Neural cell (in vitro differentiated cells): Measurements from ENCODE around the gene PCAT6. TPM values are rescaled to one million over a fixed set of nuclear protein-coding genes. Genes with fewer than 3 reads are reported as not detected.
"Not testable (repeated sequence)": the region's sequence is repeated elsewhere in the genome, so short reads cannot be mapped to it uniquely, and the experiment has no call there.

ENCODE experiments used
- H2AFZ ChIP-seq: fragments of 200-600, 300-800 bp; sonication (generic), shearing (Covaris generic); 2 replicates; pipeline ENCODE4 v1.6.0; 2014; ENCODE audit warnings: low read depth, mild to moderate bottlenecking, antibody characterized with exemption, low read length, moderate library complexity
- H3F3A ChIP-seq: fragments of 200-600 bp; shearing (Covaris generic); 2 replicates; pipeline ENCODE4 v1.6.1; 2016; ENCODE audit warnings: mild to moderate bottlenecking, moderate library complexity, mixed read lengths, antibody characterized with exemption, low read length; ENCODE audit not compliant: insufficient read depth, poor library complexity, severe bottlenecking
- H3K27ac ChIP-seq: fragments of 200-600, 300-800 bp; sonication (generic), shearing (Covaris generic); 2 replicates; pipeline ENCODE4 v1.5.1; 2014; ENCODE audit warnings: mild to moderate bottlenecking, low read length, moderate library complexity
- H3K27me3 ChIP-seq: fragments of 300-800, 200-600 bp; sonication (generic), shearing (Covaris generic); 2 replicates; pipeline ENCODE4 v1.6.0; 2014; ENCODE audit warnings: mild to moderate bottlenecking, low read depth, low read length, moderate library complexity; ENCODE audit not compliant: insufficient read depth
- H3K36me3 ChIP-seq: fragments of 300-800, 200-600 bp; sonication (generic), shearing (Covaris generic); 2 replicates; pipeline ENCODE4 v1.5.1; 2014; ENCODE audit warnings: mild to moderate bottlenecking, antibody characterized with exemption, low read length, moderate library complexity; ENCODE audit not compliant: insufficient read depth
- H3K4me2 ChIP-seq: fragments of 300-800, 200-600 bp; sonication (generic), shearing (Covaris generic); 2 replicates; pipeline ENCODE4 v1.6.0; 2014; ENCODE audit warnings: mild to moderate bottlenecking, low read length
- H3K4me3 ChIP-seq: fragments of 300-800, 200-600 bp; sonication (generic), shearing (Covaris generic); 2 replicates; pipeline ENCODE4 v1.5.1; 2014; ENCODE audit warnings: mild to moderate bottlenecking, low read length, moderate library complexity
- H3K79me2 ChIP-seq: fragments of 200-600 bp; shearing (Covaris generic); replicated peaks from 2 replicates; pipeline ENCODE4 v1.6.0; 2014; ENCODE audit warnings: mild to moderate bottlenecking, low read length, moderate library complexity; ENCODE audit not compliant: insufficient read depth
- H3K9ac ChIP-seq: fragments of 300-800, 200-600 bp; sonication (generic), shearing (Covaris generic); 2 replicates; pipeline ENCODE4 v1.6.1; 2016; ENCODE audit warnings: mild to moderate bottlenecking, low read length, mixed read lengths
- H3K9me2 ChIP-seq: fragments of 200-600 bp; shearing (Covaris generic); 2 replicates; pipeline ENCODE4 v1.6.1; 2016; ENCODE audit warnings: mild to moderate bottlenecking, low read length, mixed read lengths; ENCODE audit not compliant: insufficient read depth
- H3K9me3 ChIP-seq: fragments of 200-600, 300-800 bp; sonication (generic), shearing (Covaris generic); 2 replicates; pipeline ENCODE4 v1.6.1; 2016; ENCODE audit warnings: mild to moderate bottlenecking, mixed run types, low read length, moderate library complexity, mixed read lengths
- H4K20me1 ChIP-seq: fragments of 200-600 bp; shearing (Covaris generic); 2 replicates; pipeline ENCODE4 v1.6.1; 2016; ENCODE audit warnings: mild to moderate bottlenecking, mixed run types; ENCODE audit not compliant: insufficient read depth
- EP300 ChIP-seq: fragments of 450-650 bp; conservative IDR thresholded peaks from 2 replicates; pipeline ENCODE4 v1.6.1; 2014; ENCODE audit warnings: antibody characterized with exemption, mild to moderate bottlenecking, moderate library complexity; ENCODE audit not compliant: poor library complexity, severe bottlenecking
- EZH2 ChIP-seq: fragments of 200-600, 300-800 bp; shearing (Covaris generic), sonication (generic); IDR thresholded peaks from 2 replicates; pipeline ENCODE4 v1.6.1; 2014; ENCODE audit warnings: antibody characterized with exemption, low read length, borderline replicate concordance, mild to moderate bottlenecking; ENCODE audit not compliant: insufficient read depth, poor library complexity, severe bottlenecking
- MXI1 ChIP-seq: fragments of 450-650 bp; conservative IDR thresholded peaks from 2 replicates; pipeline ENCODE4 v1.6.1; 2014; ENCODE audit warnings: antibody characterized with exemption, mild to moderate bottlenecking; ENCODE audit not compliant: poor library complexity, severe bottlenecking
- POLR2AphosphoS5 ChIP-seq: IDR thresholded peaks from 2 replicates; pipeline ENCODE4 v1.6.1; 2012
- RAD21 ChIP-seq: fragments of 450-650 bp; conservative IDR thresholded peaks from 2 replicates; pipeline ENCODE4 v1.6.1; 2014; ENCODE audit warnings: antibody characterized with exemption, mild to moderate bottlenecking, moderate library complexity
- SMC3 ChIP-seq: fragments of 450-650 bp; conservative IDR thresholded peaks from 2 replicates; pipeline ENCODE4 v1.6.1; 2014; ENCODE audit warnings: antibody characterized with exemption, mild to moderate bottlenecking, moderate library complexity; ENCODE audit not compliant: poor library complexity
- TAF1 ChIP-seq: IDR thresholded peaks from 2 replicates; pipeline ENCODE4 v1.6.1; 2012; ENCODE audit warnings: low read depth
- polyA plus RNA-seq: library from polyadenylated mRNA; depleted of rRNA; stranded (reverse); fragments of >200 nt; gene quantifications from 2 replicates; pipeline ENCODE4 v1.2.3, GENCODE V29; 2014
- TF ChIP-seq, protein P1 (sequence below): fragments of 450-650 bp; IDR thresholded peaks from 2 replicates; pipeline ENCODE4 v1.5.1; 2014; ENCODE audit warnings: antibody characterized with exemption, mild to moderate bottlenecking, moderate library complexity; ENCODE audit not compliant: poor library complexity, severe bottlenecking
- TF ChIP-seq, protein P2 (sequence below): IDR thresholded peaks from 2 replicates; pipeline ENCODE4 v1.6.1; 2012; ENCODE audit warnings: borderline replicate concordance

Gene PCAT6
- polyA plus RNA-seq, 1 donor from 2014 or later: 0.76 TPM

DNA sequence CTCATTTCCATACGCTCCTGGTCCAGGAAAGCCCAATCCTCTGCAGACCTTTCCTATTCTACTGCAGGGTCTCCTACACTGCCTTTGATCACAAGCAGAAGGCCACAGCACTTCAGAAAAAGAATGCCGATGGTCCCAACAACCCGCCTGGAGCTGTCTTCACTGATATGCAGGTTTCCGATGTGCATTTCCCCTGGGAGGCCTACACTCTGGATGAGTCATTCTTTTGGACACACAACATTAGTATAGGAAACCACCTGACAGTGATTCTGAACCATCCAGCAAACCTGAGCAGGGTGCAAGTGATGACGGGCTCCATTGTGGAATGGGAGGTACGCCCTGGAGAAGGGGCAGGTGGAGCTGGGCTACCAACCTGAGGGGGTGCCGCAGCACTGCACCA, 15.0 kb downstream of the PCAT6 start:
- Histone ChIP-seq H2AFZ (no peak overlapping the region), H3F3A (no peaks in the 10 kb centered on the region), H3K9me3 (no peaks in the 10 kb centered on the region), H3K9ac (no peak overlapping the region), H3K27me3 (no peaks in the 10 kb centered on the region), H3K4me2 (no peak overlapping the region), H3K9me2 (no peaks in the 10 kb centered on the region), H3K36me3 (no peaks in the 10 kb centered on the region), H3K27ac (no peak overlapping the region), H4K20me1 (no peaks in the 10 kb centered on the region), H3K4me3 (no peak overlapping the region), H3K79me2 (no peaks in the 10 kb centered on the region)
- TF ChIP-seq SMC3: no peak
- no peak for TF ChIP-seq EP300

DNA sequence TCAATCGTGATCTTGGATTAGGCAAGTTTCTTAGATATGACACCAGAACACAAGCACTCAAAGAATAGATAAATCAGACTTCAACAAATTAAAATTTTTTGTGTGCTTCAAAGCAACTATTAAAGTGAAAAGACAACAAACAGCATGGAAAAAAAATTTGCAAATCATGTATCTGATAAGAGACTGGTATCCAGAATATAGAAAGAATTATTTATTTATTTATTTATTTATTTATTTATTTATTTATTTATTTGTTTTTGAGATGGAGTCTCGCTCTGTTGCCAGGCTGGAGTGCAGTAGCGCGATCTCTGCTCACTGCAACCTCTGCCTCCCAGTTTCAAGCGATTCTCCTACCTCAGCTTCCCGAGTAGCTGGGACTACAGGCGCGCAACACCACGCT, 18.5 kb downstream of the PCAT6 start:
- H3K36me3 ChIP-seq: not testable (repeated sequence)

DNA sequence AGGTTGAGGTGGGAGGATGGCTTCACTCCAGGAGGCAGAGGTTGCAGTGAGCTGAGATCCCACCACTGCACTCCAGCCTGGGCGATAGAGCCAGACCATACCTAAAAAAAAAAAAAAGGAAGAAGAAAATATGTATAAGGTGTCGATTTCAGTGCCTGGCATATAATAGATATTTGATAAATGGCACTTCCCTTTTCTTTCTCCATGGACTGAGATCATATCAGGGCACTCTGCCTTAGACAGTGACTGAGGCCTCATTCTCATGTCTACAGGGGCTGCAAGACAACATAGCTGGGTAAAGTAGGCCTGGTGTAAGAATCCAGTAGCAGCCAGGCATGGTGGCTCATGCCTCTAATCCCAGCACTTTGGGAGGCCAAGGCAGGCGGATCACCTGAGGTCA, 21.2 kb downstream of the PCAT6 start:
- Histone ChIP-seq H3K9me3 (no peaks in the 10 kb centered on the region), H3K4me3 (no peak overlapping the region), H3K27me3 (no peaks in the 10 kb centered on the region), H3K79me2 (no peaks in the 10 kb centered on the region), H4K20me1 (no peaks in the 10 kb centered on the region), H3K27ac (no peak overlapping the region), H3F3A (no peaks in the 10 kb centered on the region), H2AFZ (no peak overlapping the region), H3K9ac (no peak overlapping the region), H3K4me2 (no peak overlapping the region), H3K9me2 (no peaks in the 10 kb centered on the region), H3K36me3 (no peaks in the 10 kb centered on the region)
- TF ChIP-seq TAF1: no peak
- TF ChIP-seq, protein P1, sequence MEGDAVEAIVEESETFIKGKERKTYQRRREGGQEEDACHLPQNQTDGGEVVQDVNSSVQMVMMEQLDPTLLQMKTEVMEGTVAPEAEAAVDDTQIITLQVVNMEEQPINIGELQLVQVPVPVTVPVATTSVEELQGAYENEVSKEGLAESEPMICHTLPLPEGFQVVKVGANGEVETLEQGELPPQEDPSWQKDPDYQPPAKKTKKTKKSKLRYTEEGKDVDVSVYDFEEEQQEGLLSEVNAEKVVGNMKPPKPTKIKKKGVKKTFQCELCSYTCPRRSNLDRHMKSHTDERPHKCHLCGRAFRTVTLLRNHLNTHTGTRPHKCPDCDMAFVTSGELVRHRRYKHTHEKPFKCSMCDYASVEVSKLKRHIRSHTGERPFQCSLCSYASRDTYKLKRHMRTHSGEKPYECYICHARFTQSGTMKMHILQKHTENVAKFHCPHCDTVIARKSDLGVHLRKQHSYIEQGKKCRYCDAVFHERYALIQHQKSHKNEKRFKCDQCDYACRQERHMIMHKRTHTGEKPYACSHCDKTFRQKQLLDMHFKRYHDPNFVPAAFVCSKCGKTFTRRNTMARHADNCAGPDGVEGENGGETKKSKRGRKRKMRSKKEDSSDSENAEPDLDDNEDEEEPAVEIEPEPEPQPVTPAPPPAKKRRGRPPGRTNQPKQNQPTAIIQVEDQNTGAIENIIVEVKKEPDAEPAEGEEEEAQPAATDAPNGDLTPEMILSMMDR: no peak
- TF ChIP-seq, protein P2, sequence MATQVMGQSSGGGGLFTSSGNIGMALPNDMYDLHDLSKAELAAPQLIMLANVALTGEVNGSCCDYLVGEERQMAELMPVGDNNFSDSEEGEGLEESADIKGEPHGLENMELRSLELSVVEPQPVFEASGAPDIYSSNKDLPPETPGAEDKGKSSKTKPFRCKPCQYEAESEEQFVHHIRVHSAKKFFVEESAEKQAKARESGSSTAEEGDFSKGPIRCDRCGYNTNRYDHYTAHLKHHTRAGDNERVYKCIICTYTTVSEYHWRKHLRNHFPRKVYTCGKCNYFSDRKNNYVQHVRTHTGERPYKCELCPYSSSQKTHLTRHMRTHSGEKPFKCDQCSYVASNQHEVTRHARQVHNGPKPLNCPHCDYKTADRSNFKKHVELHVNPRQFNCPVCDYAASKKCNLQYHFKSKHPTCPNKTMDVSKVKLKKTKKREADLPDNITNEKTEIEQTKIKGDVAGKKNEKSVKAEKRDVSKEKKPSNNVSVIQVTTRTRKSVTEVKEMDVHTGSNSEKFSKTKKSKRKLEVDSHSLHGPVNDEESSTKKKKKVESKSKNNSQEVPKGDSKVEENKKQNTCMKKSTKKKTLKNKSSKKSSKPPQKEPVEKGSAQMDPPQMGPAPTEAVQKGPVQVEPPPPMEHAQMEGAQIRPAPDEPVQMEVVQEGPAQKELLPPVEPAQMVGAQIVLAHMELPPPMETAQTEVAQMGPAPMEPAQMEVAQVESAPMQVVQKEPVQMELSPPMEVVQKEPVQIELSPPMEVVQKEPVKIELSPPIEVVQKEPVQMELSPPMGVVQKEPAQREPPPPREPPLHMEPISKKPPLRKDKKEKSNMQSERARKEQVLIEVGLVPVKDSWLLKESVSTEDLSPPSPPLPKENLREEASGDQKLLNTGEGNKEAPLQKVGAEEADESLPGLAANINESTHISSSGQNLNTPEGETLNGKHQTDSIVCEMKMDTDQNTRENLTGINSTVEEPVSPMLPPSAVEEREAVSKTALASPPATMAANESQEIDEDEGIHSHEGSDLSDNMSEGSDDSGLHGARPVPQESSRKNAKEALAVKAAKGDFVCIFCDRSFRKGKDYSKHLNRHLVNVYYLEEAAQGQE: no peak
- no peak for TF ChIP-seq EZH2
- TF ChIP-seq RAD21: no peak
- TF ChIP-seq POLR2AphosphoS5: no peak
- TF ChIP-seq EP300: no peak
- TF ChIP-seq MXI1: no peak
- TF ChIP-seq SMC3: no peak

More for the DNA sequence above, 18.5 kb downstream of the PCAT6 start:
- H3K4me3 ChIP-seq, H3K27ac ChIP-seq, H3K27me3 ChIP-seq, H3K9me2 ChIP-seq, H3F3A ChIP-seq, H3K4me2 ChIP-seq, H3K9ac ChIP-seq, H2AFZ ChIP-seq, H4K20me1 ChIP-seq, H3K79me2 ChIP-seq, H3K9me3 ChIP-seq: not testable (repeated sequence)
